K562 (cell line): ENCODE results near the gene CALHM3. TPM values are rescaled to one million over a fixed set of nuclear protein-coding genes. Genes with fewer than 3 reads are reported as not detected.

Experiments used
- BRD9 ChIP-seq: fragments of 450-650 bp; IDR thresholded peaks from 2 replicates; pipeline ENCODE4 v1.6.1; 2018; ENCODE audit warnings: low read depth; ENCODE audit not compliant: partially characterized antibody
- EP300 ChIP-seq: IDR thresholded peaks from 2 replicates; pipeline ENCODE4 v1.6.1; 2012; ENCODE audit warnings: low read length, improper control_type of control experiment
- IRF9 ChIP-seq: fragments of 450-650 bp; IDR thresholded peaks from 2 replicates; pipeline ENCODE4 v1.6.1; 2016; ENCODE audit warnings: missing biosample characterization, missing genetic modification characterization
- JUN ChIP-seq, 2 experiments: sonication (generic) in 1 of 2; formaldehyde crosslinking in 1 of 2; IDR thresholded peaks; 2 replicates each; pipeline versions ENCODE4 v1.6.1 to v1.8.0; 2012 to 2022; ENCODE audit warnings: borderline replicate concordance in 2 of 2, mild to moderate bottlenecking in 2 of 2, improper control_type of control experiment in 1 of 2, low read depth in 1 of 2, low read length in 1 of 2, missing genetic modification reagents in 1 of 2
- KHSRP ChIP-seq: fragments of 450-650 bp; IDR thresholded peaks from 2 replicates; pipeline ENCODE4 v1.6.1; 2017
- MCM5 ChIP-seq: fragments of 450-650 bp; IDR thresholded peaks from 2 replicates; pipeline ENCODE4 v1.6.1; 2016; ENCODE audit warnings: low read depth
- MTA3 ChIP-seq: fragments of 450-650 bp; formaldehyde crosslinking; IDR thresholded peaks from 2 replicates; pipeline ENCODE4 v1.6.1; 2017; ENCODE audit warnings: mild to moderate bottlenecking, borderline replicate concordance
- NR4A1 ChIP-seq, 2 experiments: fragments of 250-450 bp in 1 of 2; fragments of 450-650 bp in 1 of 2; sonication (Bioruptor Pico) in 1 of 2; IDR thresholded peaks; 2 replicates each; pipeline versions ENCODE4 v1.4.0 to v1.6.1; 2016 to 2020; ENCODE audit warnings: mild to moderate bottlenecking in 2 of 2, missing compliant biosample characterization in 1 of 2, missing genetic modification characterization in 1 of 2, moderate library complexity in 1 of 2
- POLR3A ChIP-seq: IDR thresholded peaks from 2 replicates; pipeline ENCODE4 v1.6.1; 2011; ENCODE audit warnings: borderline replicate concordance, mild to moderate bottlenecking, moderate library complexity; ENCODE audit not compliant: insufficient read length, insufficient read depth; ENCODE audit errors: extremely low read depth
- PREB ChIP-seq: sonication (generic); formaldehyde crosslinking; IDR thresholded peaks from 2 replicates; pipeline ENCODE4 v1.8.1; 2023; ENCODE audit warnings: mild to moderate bottlenecking, missing genetic modification reagents
- SRF ChIP-seq, 2 experiments: fragments of 250-450, 450-650 bp in 1 of 2; sonication (Bioruptor Pico) in 1 of 2; sonication (generic) in 1 of 2; formaldehyde crosslinking; IDR thresholded peaks; 2 replicates each; pipeline versions ENCODE4 v1.5.0 to v1.5.1; 2020 to 2022; ENCODE audit warnings: mild to moderate bottlenecking in 1 of 2, missing genetic modification reagents in 1 of 2
- SRSF1 ChIP-seq: fragments of 200-400 bp; formaldehyde crosslinking; IDR thresholded peaks from 2 replicates; pipeline ENCODE4 v1.6.1; 2017; ENCODE audit warnings: mild to moderate bottlenecking, low read depth, low read length, moderate library complexity
- TEAD4 ChIP-seq, 2 experiments: sonication (generic) in 1 of 2; formaldehyde crosslinking in 1 of 2; IDR thresholded peaks; 2 replicates each; pipeline versions ENCODE4 v1.6.1 to v1.8.0; 2012 to 2022; ENCODE audit warnings: borderline replicate concordance in 1 of 2, inconsistent platforms in 1 of 2, low read length in 1 of 2, mild to moderate bottlenecking in 1 of 2, missing genetic modification reagents in 1 of 2
- TFAP4 ChIP-seq: sonication (generic); formaldehyde crosslinking; IDR thresholded peaks from 2 replicates; pipeline ENCODE4 v1.8.0; 2022; ENCODE audit warnings: missing genetic modification reagents, mild to moderate bottlenecking, moderate library complexity, borderline replicate concordance
- ZBTB17 ChIP-seq: fragments of 450-650 bp; formaldehyde crosslinking; IDR thresholded peaks from 2 replicates; pipeline ENCODE4 v1.4.0; 2020; ENCODE audit warnings: mild to moderate bottlenecking
- ZMIZ1 ChIP-seq, 2 experiments: fragments of 150-350 bp in 1 of 2; IDR thresholded peaks; 2 replicates each; pipeline ENCODE4 v1.6.1; 2012 to 2016; ENCODE audit warnings: low read depth in 2 of 2, low read length in 2 of 2, mild to moderate bottlenecking in 1 of 2, moderate library complexity in 1 of 2
- ZNF280B ChIP-seq: fragments of 250-450 bp; sonication (Bioruptor Pico); IDR thresholded peaks from 2 replicates; pipeline ENCODE4 v1.5.1; 2021; ENCODE audit warnings: mild to moderate bottlenecking
- polyA plus RNA-seq, 8 experiments: library from polyadenylated mRNA; depleted of rRNA in 4 of 8; stranded (reverse) in 5 of 8; unstranded in 3 of 8; fragments of >200 nt; fragmentation: Nextera tagmentation in 2 of 8; fragmentation: Illumina TruSeq in 1 of 8; extraction: Ambion mirVana in 2 of 8; extraction: Trizol in 1 of 8; gene quantifications; 2 replicates each; pipeline versions ENCODE4 v1.2.1 to v1.2.3, GENCODE V29; 2011 to 2014; ENCODE audit warnings: inconsistent platforms in 1 of 8, missing spikeins in 1 of 8
- total RNA-seq, 7 experiments: library from RNA; depleted of rRNA in 6 of 7; stranded (reverse); fragments of >200 nt in 6 of 7; fragmentation: Illumina TruSeq in 2 of 7; extraction: Trizol in 2 of 7; gene quantifications; 2 replicates each; pipeline versions ENCODE4 v1.2.1 to v1.2.3, GENCODE V29; 2011 to 2021; ENCODE audit warnings: low replicate concordance in 1 of 7

CALHM3 gene
- total and polyA plus RNA-seq, 9 of the 15 experiments (the other 6 are each of a cell fraction or from before 2014, with no cell fraction given), result not detected

- TF ChIP-seq JUN (IDR thresholded peaks at IDR 0.05; ENCODE audit: borderline replicate concordance, low read depth, low read length) (peak; percentile 89), JUN (CRISPR knock-in tag; IDR thresholded peaks at IDR 0.05; ENCODE audit: borderline replicate concordance) (peak; percentile 54; the same call in 1 of the 2 replicates), MTA3 (peak; percentile 73; the same call in 1 of the 2 replicates), TEAD4 (IDR thresholded peaks at IDR 0.05; ENCODE audit: low read length) (peak; percentile 85), TEAD4 (CRISPR knock-in tag; IDR thresholded peaks at IDR 0.05; ENCODE audit: borderline replicate concordance) (no peak), MCM5 (no peak), PREB (CRISPR knock-in tag) (no peak), ZBTB17 (CRISPR knock-in tag) (no peak), KHSRP (no peak), TFAP4 (CRISPR knock-in tag) (no peak), ZNF280B (CRISPR knock-in tag) (no peak), IRF9 (tag) (no peak), POLR3A (no peak), NR4A1 (CRISPR knock-in tag; IDR thresholded peaks at IDR 0.05) (no peak), NR4A1 (tag; IDR thresholded peaks at IDR 0.05) (no peak), SRF (CRISPR knock-in tag; IDR thresholded peaks at IDR 0.05) (no peak), SRSF1 (no peak), BRD9 (no peak), EP300 (peak; percentile 59), ZMIZ1 (IDR thresholded peaks at IDR 0.05; ENCODE audit: low read depth in 2 of 2, low read length in 2 of 2) (no peak)
Observed at GRCh38 chr10:103504181-103504783, 25.2 kb upstream of the CALHM3 start (continued).
